Measurements from ENCODE around the gene SLC25A6.
"Not testable (repeated sequence)": the region's sequence is repeated elsewhere in the genome, so short reads cannot be mapped to it uniquely, and the experiment has no call there.

SLC25A6 gene

DNA sequence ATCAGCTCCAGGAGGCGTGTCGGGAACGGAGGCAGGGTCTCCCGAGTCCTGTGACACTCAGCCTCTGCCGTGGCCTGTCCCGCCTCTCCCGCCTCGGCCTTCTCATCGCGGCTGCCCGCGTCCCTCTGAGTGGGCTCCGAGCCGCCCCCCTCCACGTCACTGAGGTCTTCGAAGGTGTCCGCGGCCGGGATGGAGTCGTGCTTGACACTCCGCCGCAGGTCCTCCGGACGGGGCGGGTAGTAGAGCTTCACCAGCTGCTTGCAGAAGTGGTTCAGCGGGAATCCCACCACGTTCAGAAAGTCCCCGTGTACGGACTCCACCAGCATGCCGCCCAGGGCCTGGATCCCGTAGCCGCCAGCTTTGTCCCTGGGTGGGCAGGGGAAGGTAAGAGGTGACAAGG is 35.8 kb upstream of the SLC25A6 start:
- TF ChIP-seq, protein P1, sequence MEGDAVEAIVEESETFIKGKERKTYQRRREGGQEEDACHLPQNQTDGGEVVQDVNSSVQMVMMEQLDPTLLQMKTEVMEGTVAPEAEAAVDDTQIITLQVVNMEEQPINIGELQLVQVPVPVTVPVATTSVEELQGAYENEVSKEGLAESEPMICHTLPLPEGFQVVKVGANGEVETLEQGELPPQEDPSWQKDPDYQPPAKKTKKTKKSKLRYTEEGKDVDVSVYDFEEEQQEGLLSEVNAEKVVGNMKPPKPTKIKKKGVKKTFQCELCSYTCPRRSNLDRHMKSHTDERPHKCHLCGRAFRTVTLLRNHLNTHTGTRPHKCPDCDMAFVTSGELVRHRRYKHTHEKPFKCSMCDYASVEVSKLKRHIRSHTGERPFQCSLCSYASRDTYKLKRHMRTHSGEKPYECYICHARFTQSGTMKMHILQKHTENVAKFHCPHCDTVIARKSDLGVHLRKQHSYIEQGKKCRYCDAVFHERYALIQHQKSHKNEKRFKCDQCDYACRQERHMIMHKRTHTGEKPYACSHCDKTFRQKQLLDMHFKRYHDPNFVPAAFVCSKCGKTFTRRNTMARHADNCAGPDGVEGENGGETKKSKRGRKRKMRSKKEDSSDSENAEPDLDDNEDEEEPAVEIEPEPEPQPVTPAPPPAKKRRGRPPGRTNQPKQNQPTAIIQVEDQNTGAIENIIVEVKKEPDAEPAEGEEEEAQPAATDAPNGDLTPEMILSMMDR (IDR thresholded peaks at IDR 0.05; ENCODE audit: low read length) = no peak
- no peak for TF ChIP-seq EZH2 (IDR thresholded peaks at IDR 0.05; ENCODE audit: borderline replicate concordance, low read length)
- H3K36me3 ChIP-seq (ENCODE audit: insufficient read depth, low read length) = peaks cover 58% of the 10 kb centered on the region

DNA sequence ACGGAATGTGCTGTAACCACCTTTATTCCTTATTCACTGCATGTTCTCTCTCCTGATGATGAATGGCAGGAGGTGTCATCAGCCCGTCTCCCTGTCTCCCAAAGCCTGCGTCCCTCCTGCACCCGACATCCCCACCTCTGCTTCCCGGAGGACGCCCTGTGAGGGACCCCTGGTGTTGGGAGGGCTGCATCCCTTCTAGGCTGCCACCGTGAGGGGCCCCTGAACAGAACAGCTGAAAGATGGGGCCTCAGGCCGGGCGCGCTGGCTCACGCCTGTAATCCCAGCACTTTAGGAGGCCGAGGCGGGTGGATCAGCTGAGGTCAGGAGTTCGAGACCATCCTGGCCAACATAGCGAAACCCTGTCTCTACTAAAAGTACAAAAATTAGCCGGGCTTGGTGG is 34.4 kb upstream of the SLC25A6 start:
- H3K27me3 ChIP-seq (ENCODE audit: insufficient read depth, low read length); H3K79me2 ChIP-seq (ENCODE audit: insufficient read depth, low read length); H3K9ac ChIP-seq (ENCODE audit: low read length); H4K20me1 ChIP-seq (ENCODE audit: insufficient read depth, low read length); H2AFZ ChIP-seq (ENCODE audit: low read length); H3K4me2 ChIP-seq (ENCODE audit: low read length); H3F3A ChIP-seq (ENCODE audit: insufficient read depth, low read length); H3K27ac ChIP-seq (ENCODE audit: low read depth, low read length, poor library complexity, severe bottlenecking); H3K9me2 ChIP-seq (ENCODE audit: low read depth, low read length); H3K4me1 ChIP-seq (ENCODE audit: insufficient read depth, low read length, severe bottlenecking); H3K9me3 ChIP-seq (ENCODE audit: low read length); H3K4me3 ChIP-seq (ENCODE audit: low read depth, low read length, poor library complexity, severe bottlenecking): not testable (repeated sequence)
- peaks cover 65% of the 10 kb centered on the region for H3K36me3 ChIP-seq (ENCODE audit: insufficient read depth, low read length)

More for the DNA sequence above, 35.8 kb upstream of the SLC25A6 start:
- Histone ChIP-seq H3F3A (ENCODE audit: insufficient read depth, low read length) (no peaks in the 10 kb centered on the region), H3K4me2 (ENCODE audit: low read length) (no peak overlapping the region), H3K9ac (ENCODE audit: low read length) (no peak overlapping the region), H3K27me3 (ENCODE audit: insufficient read depth, low read length) (no peaks in the 10 kb centered on the region), H3K4me1 (ENCODE audit: insufficient read depth, low read length, severe bottlenecking) (no peaks in the 10 kb centered on the region), H3K4me3 (ENCODE audit: low read depth, low read length, poor library complexity, severe bottlenecking) (no peak overlapping the region), H2AFZ (ENCODE audit: low read length) (no peak overlapping the region), H4K20me1 (ENCODE audit: insufficient read depth, low read length) (no peaks in the 10 kb centered on the region), H3K9me2 (ENCODE audit: low read depth, low read length) (no peaks in the 10 kb centered on the region), H3K27ac (ENCODE audit: low read depth, low read length, poor library complexity, severe bottlenecking) (no peak overlapping the region), H3K79me2 (ENCODE audit: insufficient read depth, low read length) (no peaks in the 10 kb centered on the region), H3K9me3 (ENCODE audit: low read length) (0 out of 2 replicates have a peak, but pooled peaks cover 3% of the 10 kb centered on the region)

DNA sequence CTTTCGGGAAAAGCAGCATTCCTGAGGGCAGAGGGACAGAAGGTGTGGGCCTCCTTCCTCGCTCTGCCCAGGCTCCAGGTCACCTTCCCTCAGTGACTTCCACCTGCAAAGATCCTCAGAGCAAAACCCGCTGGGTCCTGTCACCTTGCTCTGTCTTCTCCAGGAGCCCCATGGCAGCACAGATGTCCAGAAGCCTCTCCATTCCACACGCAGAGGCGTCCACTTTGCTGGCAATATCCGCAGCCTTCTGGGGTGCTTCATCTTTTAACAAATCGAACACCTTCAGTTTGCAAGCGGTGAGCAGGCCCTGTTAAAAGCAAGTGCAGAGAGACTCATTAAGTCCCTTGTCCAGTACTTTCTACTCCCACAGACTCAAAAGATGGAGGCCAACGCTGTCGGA is 33.5 kb upstream of the SLC25A6 start:
- Histone ChIP-seq H3K4me3 (ENCODE audit: low read depth, low read length, poor library complexity, severe bottlenecking) (no peak overlapping the region), H3K4me1 (ENCODE audit: insufficient read depth, low read length, severe bottlenecking) (peaks cover 2% of the 10 kb centered on the region), H4K20me1 (ENCODE audit: insufficient read depth, low read length) (no peaks in the 10 kb centered on the region), H3K4me2 (ENCODE audit: low read length) (no peak overlapping the region), H3K9me2 (ENCODE audit: low read depth, low read length) (no peaks in the 10 kb centered on the region), H2AFZ (ENCODE audit: low read length) (no peak overlapping the region), H3K79me2 (ENCODE audit: insufficient read depth, low read length) (no peaks in the 10 kb centered on the region), H3K36me3 (ENCODE audit: insufficient read depth, low read length) (peaks cover 71% of the 10 kb centered on the region), H3K27me3 (ENCODE audit: insufficient read depth, low read length) (no peaks in the 10 kb centered on the region), H3K9ac (ENCODE audit: low read length) (no peak overlapping the region), H3K9me3 (ENCODE audit: low read length) (peaks cover 10% of the 10 kb centered on the region), H3K27ac (ENCODE audit: low read depth, low read length, poor library complexity, severe bottlenecking) (no peak overlapping the region), H3F3A (ENCODE audit: insufficient read depth, low read length) (no peaks in the 10 kb centered on the region)
- TF ChIP-seq, protein P1 (IDR thresholded peaks at IDR 0.05; ENCODE audit: low read length) = no peak
- no peak for TF ChIP-seq EZH2 (IDR thresholded peaks at IDR 0.05; ENCODE audit: borderline replicate concordance, low read length)

DNA sequence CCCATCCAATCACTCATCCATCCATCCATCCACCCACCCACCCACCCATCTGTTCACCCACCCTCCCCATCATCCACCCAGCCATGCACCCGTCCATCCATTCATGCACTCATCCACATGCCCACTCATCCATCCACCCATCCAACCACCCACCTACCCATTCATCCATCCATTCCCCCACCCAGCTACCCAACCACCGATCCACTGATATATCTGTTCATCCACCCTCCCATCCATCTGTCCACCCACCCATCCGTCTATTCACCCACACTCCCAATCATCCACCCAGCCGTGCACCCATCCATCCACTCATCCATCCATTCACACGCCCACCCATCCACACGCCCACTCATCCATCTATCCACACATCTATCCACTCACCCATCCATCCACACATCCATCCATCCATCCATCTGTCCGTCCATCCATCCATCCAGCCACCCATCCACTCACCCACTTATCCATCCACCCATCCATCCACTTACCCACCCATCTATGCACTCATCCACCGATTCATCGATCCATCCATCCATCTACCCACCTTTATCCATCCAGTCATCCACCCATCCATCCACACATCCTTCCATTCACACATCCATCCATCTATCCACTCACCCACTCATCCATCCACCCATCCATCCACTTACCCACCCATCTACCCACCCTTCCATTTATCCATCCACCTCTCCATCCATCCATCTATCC is 32.4 kb upstream of the SLC25A6 start:
- H3F3A ChIP-seq (ENCODE audit: insufficient read depth, low read length) = no peaks in the 10 kb centered on the region
- no peak overlapping the region for H3K27ac ChIP-seq (ENCODE audit: low read depth, low read length, poor library complexity, severe bottlenecking)
- no peaks in the 10 kb centered on the region for H3K27me3 ChIP-seq (ENCODE audit: insufficient read depth, low read length)
- no peak overlapping the region for H3K4me2 ChIP-seq (ENCODE audit: low read length)
- H3K36me3 ChIP-seq (ENCODE audit: insufficient read depth, low read length) = peaks cover 70% of the 10 kb centered on the region
- H3K4me1 ChIP-seq (ENCODE audit: insufficient read depth, low read length, severe bottlenecking) = peaks cover 12% of the 10 kb centered on the region
- no peak overlapping the region for H2AFZ ChIP-seq (ENCODE audit: low read length)
- no peak overlapping the region for H3K9ac ChIP-seq (ENCODE audit: low read length)
- no peaks in the 10 kb centered on the region for H4K20me1 ChIP-seq (ENCODE audit: insufficient read depth, low read length)
- no peaks in the 10 kb centered on the region for H3K79me2 ChIP-seq (ENCODE audit: insufficient read depth, low read length)
- TF ChIP-seq EZH2 (IDR thresholded peaks at IDR 0.05; ENCODE audit: borderline replicate concordance, low read length) = no peak
- TF ChIP-seq, protein P1 (IDR thresholded peaks at IDR 0.05; ENCODE audit: low read length) = no peak
- H3K9me3 ChIP-seq (ENCODE audit: low read length) = peaks cover 10% of the 10 kb centered on the region
- no peak overlapping the region for H3K4me3 ChIP-seq (ENCODE audit: low read depth, low read length, poor library complexity, severe bottlenecking)
- H3K9me2 ChIP-seq (ENCODE audit: low read depth, low read length) = no peaks in the 10 kb centered on the region

Measured in OCI-LY1 (cell line).